ENCODE data around the gene PLXNC1.

DNA sequence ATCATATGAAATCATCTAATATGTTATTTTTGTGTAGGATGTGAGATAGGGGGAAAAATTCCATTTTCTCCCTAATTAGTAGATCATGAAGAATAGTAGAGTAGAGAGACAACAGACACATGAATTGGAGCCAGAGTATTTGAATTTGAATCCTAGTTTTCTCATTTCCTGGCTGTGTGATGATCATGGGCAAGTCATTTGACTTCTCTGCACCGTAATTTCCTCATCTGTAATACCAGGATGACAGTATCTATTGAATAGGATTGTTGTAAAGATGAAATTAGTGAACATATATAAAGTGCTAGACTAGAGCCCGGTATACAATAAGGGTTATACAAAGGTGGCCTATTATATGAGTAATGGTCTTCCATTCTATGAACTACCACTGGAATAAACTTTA is 32.2 kb upstream of the PLXNC1 start:
- TF ChIP-seq, protein P1, sequence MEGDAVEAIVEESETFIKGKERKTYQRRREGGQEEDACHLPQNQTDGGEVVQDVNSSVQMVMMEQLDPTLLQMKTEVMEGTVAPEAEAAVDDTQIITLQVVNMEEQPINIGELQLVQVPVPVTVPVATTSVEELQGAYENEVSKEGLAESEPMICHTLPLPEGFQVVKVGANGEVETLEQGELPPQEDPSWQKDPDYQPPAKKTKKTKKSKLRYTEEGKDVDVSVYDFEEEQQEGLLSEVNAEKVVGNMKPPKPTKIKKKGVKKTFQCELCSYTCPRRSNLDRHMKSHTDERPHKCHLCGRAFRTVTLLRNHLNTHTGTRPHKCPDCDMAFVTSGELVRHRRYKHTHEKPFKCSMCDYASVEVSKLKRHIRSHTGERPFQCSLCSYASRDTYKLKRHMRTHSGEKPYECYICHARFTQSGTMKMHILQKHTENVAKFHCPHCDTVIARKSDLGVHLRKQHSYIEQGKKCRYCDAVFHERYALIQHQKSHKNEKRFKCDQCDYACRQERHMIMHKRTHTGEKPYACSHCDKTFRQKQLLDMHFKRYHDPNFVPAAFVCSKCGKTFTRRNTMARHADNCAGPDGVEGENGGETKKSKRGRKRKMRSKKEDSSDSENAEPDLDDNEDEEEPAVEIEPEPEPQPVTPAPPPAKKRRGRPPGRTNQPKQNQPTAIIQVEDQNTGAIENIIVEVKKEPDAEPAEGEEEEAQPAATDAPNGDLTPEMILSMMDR (optimal IDR thresholded peaks at IDR 0.05 in 1 of 3, IDR thresholded peaks at IDR 0.05 in 1 of 3, conservative IDR thresholded peaks at IDR 0.05 in 1 of 3; ENCODE audit: extremely low read depth in 1 of 3, insufficient read depth in 2 of 3, low read length in 3 of 3): no peak
- TF ChIP-seq EZH2 (IDR thresholded peaks at IDR 0.05; ENCODE audit: low read length): no peak
